Gastrocnemius medialis (tissue), 4 donors: ENCODE results near the gene NUP85.

Source experiments
- POLR2A ChIP-seq, 2 donors: fragments of 450-650 bp; IDR thresholded peaks; one replicate each; pipeline ENCODE4 v1.6.1; 2017; ENCODE audit warnings: antibody characterized with exemption in 2 of 2, mild to moderate bottlenecking in 2 of 2, moderate library complexity in 2 of 2
- TF ChIP-seq, protein P1 (sequence below), 5 experiments: fragments of 450-650 bp in 3 of 5; fragments of 200-600 bp in 2 of 5; sonication (generic) in 2 of 5; IDR thresholded peaks in 4 of 5; conservative IDR thresholded peaks in 1 of 5; 1 replicate in 4 of 5; 2 replicates in 1 of 5; pipeline ENCODE4 v1.5.1; 2016 to 2019; ENCODE audit warnings: antibody characterized with exemption in 5 of 5, mild to moderate bottlenecking in 3 of 5, moderate library complexity in 3 of 5

DNA sequence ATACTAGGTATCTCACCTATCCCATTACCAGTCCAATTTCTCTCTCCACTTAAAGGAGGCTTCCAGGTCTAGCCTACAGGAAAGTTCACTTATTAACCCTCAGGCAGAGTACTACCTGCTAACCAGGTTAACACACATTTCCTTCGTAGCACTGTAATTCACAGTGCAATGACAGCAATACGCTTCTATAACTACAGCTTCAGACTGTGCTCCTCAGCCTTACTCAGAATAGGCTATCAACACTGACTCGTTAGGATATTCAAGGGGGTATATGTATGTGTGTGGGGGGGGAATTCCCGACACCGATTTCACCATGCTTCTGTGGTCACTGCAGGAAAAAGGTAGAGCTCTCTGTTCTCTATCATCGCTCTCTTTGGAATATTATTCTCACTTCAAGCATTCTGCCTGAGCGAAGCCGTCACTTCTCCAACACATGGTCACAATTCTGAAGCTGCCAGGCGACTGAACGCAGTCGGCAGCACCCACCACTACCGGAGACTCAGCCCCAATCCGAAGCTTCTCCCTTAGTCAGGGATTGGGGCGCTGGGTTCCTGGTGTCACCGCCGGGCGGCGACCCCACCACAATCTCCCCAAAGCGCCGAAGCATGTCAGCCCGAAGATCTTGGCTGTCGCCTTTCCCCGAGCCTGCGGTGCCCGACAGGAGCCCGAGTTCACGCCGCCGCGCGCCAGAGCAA is 55.3 kb downstream of the NUP85 start:
- TF ChIP-seq, protein P1, sequence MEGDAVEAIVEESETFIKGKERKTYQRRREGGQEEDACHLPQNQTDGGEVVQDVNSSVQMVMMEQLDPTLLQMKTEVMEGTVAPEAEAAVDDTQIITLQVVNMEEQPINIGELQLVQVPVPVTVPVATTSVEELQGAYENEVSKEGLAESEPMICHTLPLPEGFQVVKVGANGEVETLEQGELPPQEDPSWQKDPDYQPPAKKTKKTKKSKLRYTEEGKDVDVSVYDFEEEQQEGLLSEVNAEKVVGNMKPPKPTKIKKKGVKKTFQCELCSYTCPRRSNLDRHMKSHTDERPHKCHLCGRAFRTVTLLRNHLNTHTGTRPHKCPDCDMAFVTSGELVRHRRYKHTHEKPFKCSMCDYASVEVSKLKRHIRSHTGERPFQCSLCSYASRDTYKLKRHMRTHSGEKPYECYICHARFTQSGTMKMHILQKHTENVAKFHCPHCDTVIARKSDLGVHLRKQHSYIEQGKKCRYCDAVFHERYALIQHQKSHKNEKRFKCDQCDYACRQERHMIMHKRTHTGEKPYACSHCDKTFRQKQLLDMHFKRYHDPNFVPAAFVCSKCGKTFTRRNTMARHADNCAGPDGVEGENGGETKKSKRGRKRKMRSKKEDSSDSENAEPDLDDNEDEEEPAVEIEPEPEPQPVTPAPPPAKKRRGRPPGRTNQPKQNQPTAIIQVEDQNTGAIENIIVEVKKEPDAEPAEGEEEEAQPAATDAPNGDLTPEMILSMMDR (IDR thresholded peaks at IDR 0.05 in 4 of 5, conservative IDR thresholded peaks at IDR 0.05 in 1 of 5), result peak in 1 of 5 experiments; percentile 21
- TF ChIP-seq POLR2A (IDR thresholded peaks at IDR 0.05), result no peak
